BJ (cell line): ENCODE results near the gene MYH3. TPM values are rescaled to one million over a fixed set of nuclear protein-coding genes. Genes with fewer than 3 reads are reported as not detected.

Experiments
- CTCF ChIA-PET: fragments of 350-600 bp; formaldehyde crosslinking; extraction: SDS; loops from one replicate; lab custom pipeline; 2021; ENCODE audit warnings: antibody characterized with exemption, inconsistent platforms; lab: Yijun Ruan, JAX
- POLR2A ChIA-PET: fragments of 300-600 bp; sonication (Branson Sonifier 250); formaldehyde crosslinking; extraction: SDS; loops from one replicate; lab custom pipeline; 2021; ENCODE audit warnings: antibody characterized with exemption; lab: Charles Lee
- DNase-seq: peaks from one replicate; pipeline ENCODE4 v3.0.0-alpha.2; 2011; ENCODE audit warnings: low read depth
- H3K27me3 ChIP-seq: 2 replicates; pipeline ENCODE4 v1.6.0; 2011; ENCODE audit warnings: low read length; ENCODE audit not compliant: control insufficient read depth, insufficient read depth
- H3K36me3 ChIP-seq: 2 replicates; pipeline ENCODE4 v1.5.1; 2011; ENCODE audit warnings: low read length; ENCODE audit not compliant: control insufficient read depth, insufficient read depth
- H3K4me3 ChIP-seq: 2 replicates; pipeline ENCODE4 v1.5.1; 2011; ENCODE audit warnings: low read depth, mild to moderate bottlenecking, control low read depth, low read length
- CTCF ChIP-seq: IDR thresholded peaks from 2 replicates; pipeline ENCODE4 v1.5.1; 2011; ENCODE audit warnings: low read depth, mild to moderate bottlenecking, control low read depth, inconsistent platforms, low read length, moderate library complexity; ENCODE audit not compliant: insufficient read depth
- polyA plus RNA-seq: library from polyadenylated mRNA; depleted of rRNA; stranded (reverse); fragments of >200 nt; gene quantifications from 2 replicates; pipeline ENCODE4 v1.2.3, GENCODE V29; 2011

The MYH3 gene
- polyA plus RNA-seq, 1 experiment: 1.3 TPM

- Histone ChIP-seq H3K4me3 (no peak overlapping the region), H3K36me3 (no peaks in the 10 kb centered on the region), H3K27me3 (no peaks in the 10 kb centered on the region)
- peak; percentile 95 for TF ChIP-seq CTCF
- no peak for DNase-seq
- ChIA-PET CTCF (interaction anchor here (0.6 to 14.0 kb wide), 29 partner anchors 10 to 701 kb away, joined by 3 to 366 read pairs (median 5); no protein-coding TSS in a partner anchor), POLR2A (no interaction called here)
These were observed 38.9 kb downstream of the MYH3 start for GRCh38 chr17:10618202-10618635.

DNA sequence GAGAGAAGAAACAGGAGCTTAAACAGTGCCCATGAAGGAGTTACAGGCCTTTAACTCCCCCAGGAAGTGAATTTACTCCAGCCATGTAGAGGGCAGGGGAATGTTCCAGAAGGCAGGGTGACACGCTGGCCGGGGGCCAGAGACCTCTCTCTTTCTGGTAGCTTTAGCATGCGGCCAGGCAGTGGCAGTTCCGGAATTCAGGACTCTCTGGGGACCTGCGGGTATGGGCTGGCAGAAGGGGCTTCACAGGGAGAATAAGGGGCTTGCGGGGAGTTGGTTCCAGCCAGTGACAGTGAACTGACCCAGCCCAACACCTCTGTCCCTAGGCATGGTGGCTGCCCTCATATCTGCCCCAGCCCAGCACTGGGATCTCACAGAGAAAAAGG lies 40.0 kb downstream of the MYH3 start:
- Histone ChIP-seq H3K27me3 (no peaks in the 10 kb centered on the region), H3K4me3 (no peak overlapping the region), H3K36me3 (no peaks in the 10 kb centered on the region)
- ChIA-PET POLR2A (no interaction called here), CTCF (interaction anchor here (0.6 to 14.0 kb wide), 40 partner anchors 9 to 1307 kb away, joined by 3 to 366 read pairs (median 4); no protein-coding TSS in a partner anchor)
- no peak for DNase-seq
- TF ChIP-seq CTCF: no peak

DNA sequence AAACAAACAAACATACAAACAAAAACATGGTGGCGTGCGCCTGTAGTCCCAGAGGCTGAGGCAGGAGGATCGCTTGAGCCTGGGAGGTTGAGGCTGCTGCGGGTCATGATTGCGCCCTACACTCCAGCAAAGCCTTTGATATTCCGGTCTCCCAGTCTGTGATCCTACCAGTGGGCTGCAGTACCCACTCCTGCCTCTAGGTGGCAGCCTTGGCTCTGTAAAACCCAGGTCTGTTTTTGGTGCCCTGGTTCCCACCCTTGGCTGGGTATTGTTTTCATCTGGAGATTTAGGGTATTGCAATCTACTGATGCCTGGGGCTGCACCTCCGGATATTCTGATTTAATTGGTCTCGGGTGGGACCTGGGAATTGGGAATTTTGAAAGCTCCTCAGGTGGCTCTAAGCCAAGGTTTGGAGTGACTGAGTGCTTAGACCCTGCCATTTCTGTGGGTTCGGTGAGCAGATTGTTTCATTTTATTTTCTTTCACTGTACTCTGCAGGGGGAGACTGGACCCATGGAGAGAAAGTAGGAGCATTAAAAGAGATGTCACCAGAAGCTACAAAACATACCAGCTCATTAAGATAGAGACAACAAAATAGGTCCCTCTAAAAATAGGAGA lies 40.5 kb downstream of the MYH3 start:
- ChIA-PET POLR2A (no interaction called here), CTCF (interaction anchor here (0.6 to 14.0 kb wide), 34 partner anchors 8 to 1308 kb away, joined by 3 to 366 read pairs (median 5); no protein-coding TSS in a partner anchor)
- no peaks in the 10 kb centered on the region for H3K27me3 ChIP-seq
- no peak for DNase-seq
- no peak overlapping the region for H3K4me3 ChIP-seq
- H3K36me3 ChIP-seq: no peaks in the 10 kb centered on the region
- peak; percentile 99 for TF ChIP-seq CTCF

- no peak for DNase-seq
- peak; percentile 79 for TF ChIP-seq CTCF
- CTCF ChIA-PET: interaction anchor here (0.6 to 14.0 kb wide), 30 partner anchors 13 to 1372 kb away, joined by 3 to 366 read pairs (median 5); no protein-coding TSS in a partner anchor
- POLR2A ChIA-PET: interaction anchor here (0.6 kb wide), 1 partner anchor 209 kb away, joined by 4 read pairs; no protein-coding TSS in a partner anchor
- Histone ChIP-seq H3K27me3 (no peaks in the 10 kb centered on the region), H3K4me3 (no peak overlapping the region), H3K36me3 (no peaks in the 10 kb centered on the region)
These were observed 42.5 kb downstream of the MYH3 start for GRCh38 chr17:10614536-10615155.
